GM12801 (cell line): Measurements from ENCODE around the gene CUEDC1.

Experiments used
- TF ChIP-seq, protein P1 (sequence below): IDR thresholded peaks from one replicate; pipeline ENCODE4 v1.5.1; 2011; ENCODE audit warnings: control low read depth; ENCODE audit not compliant: insufficient read length; ENCODE audit errors: extremely low read depth

The CUEDC1 gene

DNA sequence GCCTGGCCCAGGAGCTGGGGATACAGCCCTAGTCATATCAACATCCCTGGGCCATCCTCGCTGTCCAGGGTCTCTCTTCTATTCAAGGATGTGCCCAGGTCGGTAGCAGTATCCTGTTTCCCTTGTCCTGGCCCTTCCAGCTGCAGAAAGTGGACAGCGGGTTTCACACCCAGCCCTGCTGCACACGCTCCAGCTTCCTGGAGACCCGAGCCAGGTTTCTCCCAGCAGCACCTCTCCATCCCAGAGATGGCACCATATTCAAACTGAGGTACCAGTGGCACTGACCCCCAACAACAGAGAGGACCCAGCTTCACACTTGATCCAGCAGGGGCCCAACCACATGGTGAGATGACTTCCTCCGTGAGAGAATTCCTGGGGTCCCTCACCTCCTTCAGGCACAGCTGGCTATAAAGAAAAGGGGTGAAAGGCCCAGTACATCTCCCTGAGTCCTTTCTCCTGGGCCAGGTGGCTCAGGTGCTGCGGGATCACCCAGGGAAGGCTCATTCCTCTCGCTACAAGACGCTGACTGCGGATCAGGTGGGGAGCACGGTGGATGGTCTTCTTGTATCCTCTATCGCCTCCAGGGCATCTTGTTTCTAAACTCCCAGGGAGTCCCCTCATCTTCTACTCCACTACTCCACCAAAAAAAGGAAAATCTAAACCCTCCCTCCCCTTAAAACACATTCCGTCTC lies 1.4 kb downstream of the CUEDC1 start:
- TF ChIP-seq, protein P1, sequence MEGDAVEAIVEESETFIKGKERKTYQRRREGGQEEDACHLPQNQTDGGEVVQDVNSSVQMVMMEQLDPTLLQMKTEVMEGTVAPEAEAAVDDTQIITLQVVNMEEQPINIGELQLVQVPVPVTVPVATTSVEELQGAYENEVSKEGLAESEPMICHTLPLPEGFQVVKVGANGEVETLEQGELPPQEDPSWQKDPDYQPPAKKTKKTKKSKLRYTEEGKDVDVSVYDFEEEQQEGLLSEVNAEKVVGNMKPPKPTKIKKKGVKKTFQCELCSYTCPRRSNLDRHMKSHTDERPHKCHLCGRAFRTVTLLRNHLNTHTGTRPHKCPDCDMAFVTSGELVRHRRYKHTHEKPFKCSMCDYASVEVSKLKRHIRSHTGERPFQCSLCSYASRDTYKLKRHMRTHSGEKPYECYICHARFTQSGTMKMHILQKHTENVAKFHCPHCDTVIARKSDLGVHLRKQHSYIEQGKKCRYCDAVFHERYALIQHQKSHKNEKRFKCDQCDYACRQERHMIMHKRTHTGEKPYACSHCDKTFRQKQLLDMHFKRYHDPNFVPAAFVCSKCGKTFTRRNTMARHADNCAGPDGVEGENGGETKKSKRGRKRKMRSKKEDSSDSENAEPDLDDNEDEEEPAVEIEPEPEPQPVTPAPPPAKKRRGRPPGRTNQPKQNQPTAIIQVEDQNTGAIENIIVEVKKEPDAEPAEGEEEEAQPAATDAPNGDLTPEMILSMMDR, result no peak

DNA sequence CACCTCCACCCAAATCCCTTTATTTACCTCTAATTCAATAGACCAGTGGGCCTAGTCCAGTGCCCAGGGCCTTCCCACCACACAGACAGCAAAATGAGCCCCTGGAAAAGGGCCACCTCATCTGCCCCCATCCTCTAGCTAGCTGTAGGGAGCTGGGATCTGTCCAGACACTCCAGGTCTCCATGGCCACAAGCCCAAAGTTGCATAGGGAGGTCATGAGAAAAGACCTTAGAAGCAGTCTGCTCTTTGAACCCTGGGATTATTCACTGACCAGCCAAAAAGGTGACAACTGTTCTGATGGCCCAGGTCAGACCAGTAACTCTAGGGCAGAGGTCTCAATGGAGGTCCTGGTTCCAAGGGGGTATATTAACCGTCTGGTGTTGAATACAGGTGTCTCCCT lies 2.0 kb downstream of the CUEDC1 start:
- TF ChIP-seq, protein P1, result no peak

DNA sequence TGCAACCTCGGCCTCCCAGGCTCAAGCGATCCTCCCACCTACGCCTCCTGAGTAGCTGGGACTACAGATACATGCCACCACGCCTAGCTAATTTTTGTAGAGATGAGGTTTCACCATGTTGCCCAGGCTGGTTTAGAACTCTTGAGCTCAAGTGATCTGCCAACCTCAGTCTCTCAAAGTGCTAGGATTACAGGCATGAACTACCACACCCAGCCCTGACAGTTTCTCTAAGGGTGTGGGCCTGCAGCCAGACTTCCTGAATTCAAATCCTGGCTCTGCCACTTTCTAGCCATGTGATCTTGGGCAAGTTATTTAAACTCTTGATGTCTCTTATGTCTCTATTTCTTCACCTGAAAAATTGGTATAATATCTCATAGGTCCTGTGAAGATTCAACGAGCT lies 5.6 kb downstream of the CUEDC1 start:
- TF ChIP-seq, protein P1, result no peak

DNA sequence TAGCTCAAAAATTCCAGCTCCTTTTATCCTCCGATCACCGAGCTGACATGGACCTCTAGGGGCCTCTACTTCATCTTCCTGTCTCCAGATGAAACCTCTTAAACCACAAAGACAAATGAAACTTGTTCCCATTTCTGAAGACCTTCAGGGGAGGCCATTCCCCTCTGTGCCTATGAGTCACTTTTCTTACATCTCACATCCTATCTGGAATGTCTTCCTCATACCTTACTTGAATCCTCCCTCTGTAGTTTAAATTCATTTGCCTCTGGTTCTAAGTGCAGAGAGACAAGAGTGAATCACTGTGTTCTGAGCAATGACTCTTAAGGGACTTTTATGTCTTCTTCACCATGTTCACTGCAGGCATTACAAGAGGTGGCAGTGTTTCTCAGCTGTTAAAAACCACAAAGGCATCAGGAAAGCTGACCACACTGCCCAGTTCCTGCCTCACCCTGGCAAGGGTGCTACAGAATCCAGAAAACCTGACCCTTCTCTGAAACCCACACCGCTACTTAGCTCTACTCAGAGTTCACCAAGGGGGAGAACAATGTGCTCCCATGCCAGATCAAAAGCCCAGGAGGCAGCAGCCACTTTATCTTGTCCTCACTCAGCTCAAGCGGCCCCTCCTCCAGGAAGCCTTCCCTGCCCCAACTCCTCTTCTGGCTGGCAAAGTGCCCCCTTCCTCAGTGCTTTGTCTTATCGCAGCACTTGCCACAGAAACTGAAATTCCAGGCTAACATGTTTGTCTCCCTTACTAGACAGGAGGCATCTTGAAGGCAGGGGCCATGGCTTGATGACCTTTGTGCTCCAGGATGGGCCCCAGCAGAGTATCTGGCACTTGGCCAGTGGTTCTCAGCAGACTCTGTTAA lies 6.4 kb downstream of the CUEDC1 start:
- TF ChIP-seq, protein P1, result no peak

DNA sequence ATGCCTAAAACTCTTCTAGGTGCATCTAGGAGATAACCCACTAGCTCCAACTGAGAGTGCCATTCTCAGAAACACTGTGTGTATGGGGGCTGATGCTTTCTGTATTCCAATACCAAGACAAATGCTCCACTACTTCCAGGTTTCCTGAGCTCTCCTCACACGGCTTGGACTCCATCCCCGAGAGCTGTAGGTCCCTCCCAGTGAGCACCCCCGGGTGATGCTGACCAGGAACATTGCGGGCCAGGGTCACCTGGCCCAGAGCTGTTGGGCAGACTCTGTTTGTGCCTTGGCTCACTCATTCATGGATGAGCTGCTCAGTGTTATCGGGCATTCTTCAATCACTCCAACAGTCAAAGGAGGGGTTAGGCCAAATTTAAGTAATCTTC lies 7.0 kb downstream of the CUEDC1 start:
- TF ChIP-seq, protein P1, result no peak

DNA sequence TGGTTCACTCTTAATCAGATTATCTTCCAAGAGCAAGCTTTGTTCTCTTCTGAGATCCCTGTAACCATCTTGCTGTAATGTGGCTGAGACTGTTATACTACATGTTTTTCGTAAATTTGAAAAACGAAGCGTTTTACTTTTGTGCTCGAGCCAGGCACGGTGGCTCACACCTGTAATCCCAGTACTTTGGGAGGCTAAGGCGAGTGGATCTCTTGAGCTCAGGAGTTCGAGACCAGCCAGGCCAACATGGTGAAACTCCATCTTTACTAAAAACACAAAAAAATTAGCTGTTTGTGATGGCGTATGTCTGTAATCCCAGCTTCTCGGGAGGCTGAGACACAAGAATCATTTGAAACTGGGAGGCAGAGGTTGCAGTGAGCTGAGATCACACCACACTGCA lies 7.8 kb downstream of the CUEDC1 start:
- TF ChIP-seq, protein P1, result no peak

DNA sequence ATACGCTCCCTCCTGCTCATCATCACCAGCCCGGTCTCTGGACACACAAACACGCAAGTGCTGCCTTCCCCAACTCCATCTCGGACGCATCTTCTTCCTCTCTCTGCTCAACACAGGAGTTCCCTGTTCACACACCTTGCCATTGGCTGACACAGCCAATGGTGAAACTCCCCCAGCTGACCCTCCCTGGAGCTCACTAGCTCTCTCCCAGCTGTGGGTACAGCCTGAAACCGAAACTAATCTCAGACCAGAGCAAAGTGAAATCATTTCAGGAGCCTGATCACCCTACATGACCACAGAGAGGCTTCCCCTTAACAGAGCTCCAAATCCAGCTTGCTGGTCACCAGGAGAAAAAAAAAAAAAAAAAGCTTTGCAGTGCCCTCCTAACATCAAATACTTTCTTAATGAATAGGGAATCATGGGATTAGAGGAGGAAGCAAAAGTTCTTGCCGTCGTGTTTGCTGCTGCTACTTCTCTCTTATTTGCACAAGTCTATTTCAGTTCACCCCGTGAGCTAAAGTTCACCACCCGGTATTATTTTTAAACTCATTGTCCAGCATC lies 8.3 kb downstream of the CUEDC1 start:
- TF ChIP-seq, protein P1, result no peak
